ENCODE data around the gene NFX1.
"Not testable (repeated sequence)": the region's sequence is repeated elsewhere in the genome, so short reads cannot be mapped to it uniquely, and the experiment has no call there.

NFX1 gene

DNA sequence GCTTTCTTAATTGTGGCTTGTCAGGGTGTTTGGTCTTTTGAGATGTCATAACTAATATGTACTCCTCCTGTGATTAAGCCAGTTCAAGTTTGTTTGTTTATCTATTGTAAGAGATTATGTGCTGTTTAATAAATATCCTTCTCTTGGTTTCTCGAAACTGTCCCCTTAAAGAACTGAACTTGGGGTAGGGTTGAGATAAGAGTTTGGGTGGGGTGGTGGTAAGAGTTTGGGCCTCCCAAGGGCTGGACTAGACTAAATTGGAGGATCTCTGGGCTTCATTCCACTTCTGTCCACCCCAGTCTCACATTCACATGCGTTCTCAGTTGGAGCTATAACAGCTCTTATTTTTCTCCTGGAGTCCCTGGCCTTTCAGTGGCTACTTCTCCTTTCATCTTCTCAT lies 73.8 kb downstream of the NFX1 start:
- ATAC-seq, result no peak
- DNase-seq, result no peak

- not testable (repeated sequence) for ATAC-seq, DNase-seq
These were observed 74.5 kb downstream of the NFX1 start for GRCh38 chr9:33364814-33365213.

DNA sequence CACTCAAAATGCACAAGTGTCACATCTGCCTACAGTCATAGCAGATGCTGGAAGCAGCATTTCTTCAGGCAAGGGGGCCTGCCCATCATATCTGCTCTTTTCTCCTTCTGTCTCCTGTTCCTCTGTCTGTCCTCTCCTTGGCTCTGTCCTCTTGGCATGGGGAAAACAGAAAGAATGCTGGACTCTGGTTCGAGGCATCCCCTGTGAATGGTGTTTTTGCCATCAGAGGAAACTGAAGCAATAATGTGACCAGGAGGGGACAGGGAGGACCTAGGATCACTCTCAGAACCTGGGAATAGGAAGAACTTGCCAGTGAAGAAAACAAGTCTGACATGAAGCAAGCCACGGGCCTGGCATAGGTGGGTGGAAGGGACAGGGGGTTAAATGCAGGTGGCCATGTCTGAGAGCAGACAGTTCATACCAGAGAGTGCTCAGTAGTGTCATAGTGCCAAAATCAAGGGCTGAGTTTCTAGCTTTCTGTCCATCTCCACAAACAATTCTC lies 76.7 kb downstream of the NFX1 start:
- ATAC-seq, result no peak
- no peak for DNase-seq

DNA sequence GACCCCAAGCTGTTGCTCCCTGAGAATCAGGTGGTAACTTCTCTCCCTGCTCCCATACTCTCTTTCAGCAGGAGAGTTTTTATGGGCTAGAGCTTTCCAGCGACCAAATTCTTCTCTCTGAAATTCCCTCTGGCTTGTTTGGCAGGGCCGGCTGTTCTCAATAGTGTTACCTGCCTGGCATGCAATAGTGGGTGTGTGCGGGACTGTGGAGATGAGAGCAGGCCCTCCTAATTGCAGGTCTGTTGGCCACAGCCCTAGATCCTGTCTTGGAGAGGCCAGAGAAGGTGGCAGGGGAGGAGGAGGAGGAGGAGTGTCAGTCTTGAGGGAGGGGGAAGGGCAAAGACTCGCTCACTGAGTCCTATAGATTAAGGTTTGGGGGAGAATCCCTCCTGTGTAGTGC lies 82.6 kb downstream of the NFX1 start:
- DNase-seq (no peak), ATAC-seq (no peak)

DNA sequence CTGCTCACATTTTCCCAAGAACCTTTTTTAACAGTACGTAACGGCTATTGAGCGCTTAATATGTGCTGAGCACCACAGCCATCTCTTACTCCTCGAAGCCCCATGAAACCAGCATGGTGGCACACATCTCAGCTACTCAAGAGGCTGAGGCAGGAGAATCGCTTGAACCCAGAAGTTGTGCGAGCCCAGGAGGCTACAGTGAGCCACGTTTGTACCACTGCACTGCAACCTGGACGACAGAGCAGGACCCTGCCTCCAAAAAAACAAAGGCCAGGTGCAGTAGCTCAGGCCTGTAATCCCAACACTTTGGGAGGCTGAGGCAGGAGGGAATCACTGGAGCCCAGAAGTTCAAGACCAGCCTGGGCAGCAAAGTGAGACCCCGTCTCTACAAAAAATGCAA lies 83.9 kb downstream of the NFX1 start:
- ATAC-seq (no peak), DNase-seq (no peak)

DNA sequence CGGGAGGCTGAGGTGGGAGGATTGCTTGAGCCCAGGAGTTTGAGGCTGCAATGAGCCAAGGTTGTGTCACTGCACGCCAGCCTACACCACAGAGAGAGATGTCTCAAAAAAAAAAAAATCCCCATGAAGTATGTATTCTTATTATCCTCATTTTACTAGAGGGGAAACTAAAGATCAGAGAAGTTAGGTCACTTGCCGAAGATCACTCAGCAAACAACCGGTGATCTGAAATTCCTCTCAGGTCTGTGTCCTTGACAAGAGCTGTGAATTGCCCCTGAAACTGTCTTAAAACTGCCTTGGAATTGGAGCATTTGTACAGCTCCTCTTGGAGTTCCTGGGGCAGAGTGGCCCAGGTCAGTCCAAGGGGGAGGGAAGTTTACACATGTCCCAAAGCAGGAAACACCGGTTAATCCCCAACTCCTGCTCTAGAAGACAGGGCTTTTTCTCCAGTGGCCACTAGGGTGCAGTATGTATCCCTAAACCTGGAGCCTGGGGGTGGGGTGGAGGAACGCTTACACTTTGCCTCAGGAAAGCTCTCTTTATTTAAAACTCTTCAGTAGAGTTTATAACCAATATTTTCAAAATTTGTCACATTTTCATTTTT lies 84.4 kb downstream of the NFX1 start:
- ATAC-seq, result peak; percentile 76
- peak; percentile 70 for DNase-seq

DNA sequence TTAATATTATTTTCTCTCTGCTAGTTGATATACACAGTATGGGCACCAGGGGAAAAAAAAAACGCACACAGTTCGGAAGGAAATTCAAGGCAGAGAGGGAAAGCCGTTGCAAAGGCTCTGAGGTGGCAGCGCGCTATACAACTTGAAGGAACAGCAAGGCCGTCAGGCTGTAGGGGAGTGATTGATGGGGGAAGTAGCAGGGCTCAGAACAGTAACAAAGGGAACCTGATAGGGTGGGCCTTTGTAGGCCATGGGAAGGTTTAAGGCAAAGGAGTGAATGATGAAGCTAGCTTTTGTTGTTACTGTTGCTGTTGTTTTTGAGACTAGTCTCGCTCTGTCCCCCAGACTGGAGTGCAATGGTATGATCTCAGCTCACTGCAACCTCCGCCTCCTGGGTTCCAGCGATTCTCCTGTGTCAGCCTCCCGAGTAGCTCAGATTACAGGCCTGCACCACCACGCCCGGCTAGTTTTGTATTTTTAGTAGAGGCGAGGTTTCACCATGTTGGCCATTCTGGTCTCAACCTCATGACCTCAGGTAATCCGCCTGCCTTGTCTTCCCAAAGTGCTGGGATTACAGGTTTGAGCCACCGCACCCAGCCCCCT lies 85.0 kb downstream of the NFX1 start:
- DNase-seq, result no peak
- ATAC-seq, result no peak

- DNase-seq (no peak), ATAC-seq (no peak)
These were observed 85.6 kb downstream of the NFX1 start for GRCh38 chr9:33375841-33376321.

- DNase-seq, result no peak
- no peak for ATAC-seq
These were observed 86.9 kb downstream of the NFX1 start for GRCh38 chr9:33377089-33377715.

- ATAC-seq, result no peak
- DNase-seq, result no peak
These were observed 87.9 kb downstream of the NFX1 start for GRCh38 chr9:33378121-33378795.

DNA sequence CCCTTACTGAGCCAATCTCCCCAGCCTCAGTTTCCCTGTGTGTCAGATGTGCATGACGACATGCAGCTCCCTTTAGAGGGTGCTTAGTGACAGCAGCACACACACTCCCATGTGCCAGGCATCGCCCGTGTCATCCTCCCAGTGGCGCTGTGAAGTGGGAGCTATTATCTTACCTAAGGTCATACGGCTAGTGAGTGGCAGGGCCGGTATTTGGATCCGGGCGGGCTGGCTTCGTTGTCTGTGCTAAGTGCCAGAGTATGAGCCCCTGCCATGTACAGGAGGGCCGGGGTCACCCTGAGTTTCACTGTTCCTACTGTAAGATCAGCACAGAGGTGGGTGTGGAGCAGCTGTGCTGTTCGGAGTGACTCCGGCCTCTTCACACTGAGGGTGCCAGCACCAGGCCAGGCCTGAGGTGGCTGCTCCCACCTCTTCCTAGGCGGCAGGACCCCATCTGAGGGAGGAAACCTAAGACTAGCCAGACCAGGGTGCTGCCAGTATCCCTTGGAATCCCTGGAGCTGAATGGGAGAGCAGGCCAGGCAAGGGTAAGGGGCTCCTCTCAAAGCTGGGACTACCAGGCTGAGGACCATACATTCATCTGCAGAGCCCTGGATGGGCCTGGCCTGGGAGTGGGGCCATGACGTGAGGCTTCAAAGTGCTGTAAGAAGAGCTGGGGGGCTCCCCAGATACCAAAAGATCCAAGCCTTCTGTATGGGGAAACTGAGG lies 89.5 kb downstream of the NFX1 start:
- DNase-seq, result no peak
- no peak for ATAC-seq

GRCh38 chr9:33380390-33381094 lies 90.2 kb downstream of the NFX1 start:
- DNase-seq (no peak), ATAC-seq (no peak)

DNA sequence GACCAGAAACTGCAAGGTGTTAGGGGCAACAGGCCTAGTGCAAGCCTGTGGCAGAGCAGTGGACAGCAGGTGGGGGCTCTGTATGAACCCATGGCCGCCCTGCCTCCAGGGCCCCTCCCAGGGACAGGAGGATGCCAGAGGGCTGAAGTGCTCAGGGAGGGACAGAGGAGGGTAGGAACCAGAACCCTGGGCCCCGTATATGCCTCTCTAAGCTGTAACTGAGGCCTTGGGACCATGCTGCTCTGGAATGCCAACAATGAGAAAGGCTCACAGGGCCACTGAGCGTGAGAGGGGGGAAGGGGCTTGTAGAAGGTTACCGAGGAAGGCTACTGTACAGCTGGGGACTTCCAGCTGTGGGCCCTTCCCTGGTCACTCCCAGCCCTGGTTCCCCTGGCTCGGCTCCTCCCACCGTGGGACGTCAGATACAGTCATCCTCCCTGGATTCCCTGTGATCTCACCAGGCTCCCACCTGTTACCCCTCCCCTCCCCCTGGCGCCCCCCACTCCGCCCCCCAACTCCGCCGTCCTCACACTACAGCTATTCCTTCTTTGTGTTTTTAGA lies 91.0 kb downstream of the NFX1 start:
- ATAC-seq (no peak), DNase-seq (no peak)

GRCh38 chr9:33382397-33382796 lies 92.1 kb downstream of the NFX1 start:
- not testable (repeated sequence) for DNase-seq, ATAC-seq

DNA sequence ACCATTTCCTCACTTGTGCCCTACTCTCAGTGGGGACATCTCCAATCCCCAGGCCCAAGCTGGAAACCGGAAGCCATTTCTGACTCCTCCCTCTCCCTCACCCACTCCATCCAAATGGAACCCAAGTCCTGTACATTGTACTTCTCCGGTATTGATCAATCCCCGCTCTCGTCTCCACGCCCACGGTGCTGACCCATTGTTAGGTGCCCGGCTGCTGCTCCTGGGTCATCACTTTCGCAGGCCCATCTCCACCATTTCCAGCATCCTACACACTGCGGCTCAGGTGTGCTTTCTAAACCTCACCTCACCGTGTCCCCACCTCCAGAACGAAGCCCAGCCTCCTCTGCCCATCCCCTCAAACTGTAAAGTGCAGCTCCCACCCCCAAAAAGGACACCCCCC lies 93.1 kb downstream of the NFX1 start:
- ATAC-seq, DNase-seq: not testable (repeated sequence)

DNA sequence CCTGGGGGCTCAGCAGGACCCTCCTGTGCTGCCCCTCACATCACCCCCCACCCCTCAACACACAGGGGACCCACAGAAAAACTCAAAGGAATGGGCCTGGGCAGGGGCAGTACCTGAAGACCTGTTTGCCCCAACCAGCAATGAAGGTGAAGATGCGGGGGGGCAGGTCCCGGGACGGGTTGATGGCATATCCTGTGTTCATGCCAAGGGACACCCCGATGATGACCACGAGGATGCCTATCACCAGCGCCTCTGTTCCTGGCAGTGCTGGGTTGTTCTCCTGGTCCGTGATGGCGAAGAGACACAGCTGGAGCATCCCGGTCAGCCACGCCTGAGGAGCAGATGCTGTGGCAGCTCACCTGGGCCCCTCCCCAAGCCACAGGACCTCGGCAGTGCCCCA lies 95.2 kb downstream of the NFX1 start:
- DNase-seq, ATAC-seq: not testable (repeated sequence)

DNA sequence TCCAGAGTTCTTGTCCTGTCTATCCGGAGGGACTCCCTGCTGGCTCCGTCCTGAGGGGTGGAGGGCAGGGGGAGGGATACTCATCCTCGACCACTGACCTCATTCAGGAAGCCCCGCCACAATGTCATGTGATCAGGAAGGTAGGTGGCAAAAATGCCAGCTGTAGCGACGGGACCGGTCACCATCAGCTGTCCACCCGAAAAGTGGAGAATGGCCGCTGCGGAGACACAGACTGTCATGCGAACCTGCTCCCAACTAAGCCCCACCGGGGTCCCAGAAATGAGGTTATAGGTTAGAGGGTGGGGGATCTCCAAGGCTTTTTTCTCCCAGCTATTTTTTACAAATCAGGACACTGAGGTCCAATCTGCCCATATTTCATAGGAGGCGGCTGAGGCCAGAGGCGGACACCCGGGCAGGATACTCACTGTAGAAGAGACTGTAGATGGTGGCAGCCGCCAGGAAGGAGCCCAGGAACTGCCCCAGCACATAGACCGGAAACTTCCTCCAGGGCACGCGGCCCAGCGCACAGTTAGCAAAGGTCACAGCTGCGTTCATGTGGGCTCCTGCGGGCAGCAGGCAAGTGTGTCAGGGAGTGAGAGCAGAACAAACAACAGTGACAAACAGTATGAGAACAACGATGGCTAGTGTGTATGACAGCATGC lies 95.8 kb downstream of the NFX1 start:
- not testable (repeated sequence) for DNase-seq, ATAC-seq

DNA sequence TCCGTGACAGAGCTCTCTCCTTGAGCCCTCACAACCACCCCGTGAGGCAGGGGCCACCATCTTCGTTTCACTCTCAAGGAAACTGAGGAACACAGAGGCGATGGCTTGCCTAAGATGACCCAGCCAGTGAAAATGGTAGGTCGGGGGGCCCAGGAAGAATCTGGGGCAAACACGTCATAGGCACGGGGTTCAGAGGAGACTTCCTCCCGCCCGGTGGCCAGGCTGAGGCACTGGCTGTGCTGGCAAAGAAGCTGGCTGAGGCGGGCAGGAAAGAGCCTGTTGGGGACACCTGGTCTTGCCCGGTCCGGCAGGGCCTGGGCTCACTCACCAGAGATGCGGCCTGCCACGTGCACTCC lies 96.3 kb downstream of the NFX1 start:
- not testable (repeated sequence) for ATAC-seq, DNase-seq

- ATAC-seq, DNase-seq: not testable (repeated sequence)
These were observed 96.7 kb downstream of the NFX1 start for GRCh38 chr9:33386998-33387397.

DNA sequence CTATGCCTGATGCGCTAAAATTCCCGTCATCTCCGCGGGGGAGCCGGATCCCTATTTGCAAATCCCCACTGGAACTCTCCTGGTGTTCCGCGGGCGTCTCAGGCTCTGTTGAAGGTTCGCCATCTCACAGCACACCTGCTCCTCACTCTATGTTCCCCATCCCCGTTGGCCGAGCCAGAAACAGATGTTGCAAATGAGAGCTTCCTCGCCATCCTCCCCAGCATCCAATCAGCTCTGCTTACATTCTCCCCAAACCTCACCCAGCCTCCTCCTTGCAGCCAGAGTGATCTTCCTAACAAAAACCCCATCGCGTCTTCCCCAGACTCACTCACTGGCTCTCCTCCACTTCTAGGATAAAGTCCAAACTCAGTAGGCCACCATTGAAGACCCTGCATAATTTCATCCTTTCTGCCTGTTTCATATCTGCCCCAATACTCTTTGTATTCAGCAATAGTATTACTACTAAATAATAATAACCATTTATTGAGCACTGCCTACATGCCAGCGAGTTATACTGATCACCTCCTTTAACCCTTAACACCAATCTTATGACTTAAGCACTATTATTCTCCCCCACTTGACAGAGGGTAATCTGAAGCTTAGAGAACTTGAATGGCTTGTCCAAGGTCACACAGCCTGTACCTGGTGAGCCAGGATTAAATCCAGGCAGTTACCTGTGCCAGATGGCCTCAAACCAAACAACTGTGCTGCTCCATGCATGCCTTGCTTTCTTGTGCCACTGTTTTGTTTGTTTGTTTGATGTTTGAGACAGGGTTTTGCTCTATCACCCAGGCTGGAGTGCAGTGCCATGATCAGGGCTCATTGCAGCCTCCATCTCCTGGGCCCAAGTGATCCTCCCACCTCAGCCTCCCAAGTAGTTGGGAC lies 98.0 kb downstream of the NFX1 start:
- DNase-seq, result no peak
- ATAC-seq, result no peak
